Caco-2 (cell line): ENCODE measurements around the gene MB21D2. TPM values are rescaled to one million over a fixed set of nuclear protein-coding genes. Genes with fewer than 3 reads are reported as not detected.

Experiments used
- BruUV-seq: library from RNA; stranded (reverse); fragments of 400-500 nt; replicated peaks from 2 replicates; lab custom pipeline; 2021; lab: Mats Ljungman, UMichigan
- CTCF ChIA-PET: fragments of 300-600 bp; sonication (Branson Sonifier 250); formaldehyde crosslinking; loops from one replicate; lab custom pipeline; 2022; ENCODE audit warnings: antibody characterized with exemption; lab: Charles Lee
- POLR2A ChIA-PET: fragments of 300-600 bp; sonication (Branson Sonifier 250); formaldehyde crosslinking; loops from one replicate; lab custom pipeline; 2022; ENCODE audit warnings: antibody characterized with exemption; lab: Charles Lee
- DNase-seq, 2 experiments: peaks; one replicate each; pipeline versions ENCODE4 v3.0.0 to v3.0.0-alpha.2; 2020 to 2022
- H3K27me3 ChIP-seq: replicated peaks from 2 replicates; pipeline ENCODE4 v1.6.0; 2011; ENCODE audit warnings: low read length; ENCODE audit not compliant: control insufficient read depth, insufficient read depth
- H3K36me3 ChIP-seq: 2 replicates; pipeline ENCODE4 v1.5.1; 2011; ENCODE audit warnings: low read length; ENCODE audit not compliant: control insufficient read depth, insufficient read depth
- H3K4me1 ChIP-seq: fragments of 250-450 bp; sonication (Bioruptor Pico); 2 replicates; pipeline ENCODE4 v1.5.1; 2020; ENCODE audit warnings: mild to moderate bottlenecking
- H3K4me3 ChIP-seq: 2 replicates; pipeline ENCODE4 v1.5.1; 2011; ENCODE audit warnings: low read depth, mild to moderate bottlenecking, control low read depth, low read length
- H3K9me3 ChIP-seq: fragments of 250-450 bp; sonication (Bioruptor Pico); 2 replicates; pipeline ENCODE4 v1.5.1; 2020; ENCODE audit warnings: mild to moderate bottlenecking, moderate library complexity
- H3K27ac Mint-ChIP-seq: one replicate; pipeline ENCODE4 v1.8.0; 2022; ENCODE audit warnings: mixed read lengths; ENCODE audit not compliant: unreplicated experiment
- H3K27me3 Mint-ChIP-seq: one replicate; pipeline ENCODE4 v1.8.0; 2022; ENCODE audit warnings: mixed read lengths; ENCODE audit not compliant: insufficient read depth, unreplicated experiment
- H3K36me3 Mint-ChIP-seq: one replicate; pipeline ENCODE4 v1.8.0; 2022; ENCODE audit warnings: mild to moderate bottlenecking, mixed read lengths; ENCODE audit not compliant: insufficient read depth, unreplicated experiment
- H3K4me1 Mint-ChIP-seq: one replicate; pipeline ENCODE4 v1.8.0; 2022; ENCODE audit warnings: low read depth, mixed read lengths; ENCODE audit not compliant: unreplicated experiment
- H3K4me3 Mint-ChIP-seq: one replicate; pipeline ENCODE4 v1.8.0; 2022; ENCODE audit warnings: mild to moderate bottlenecking, moderate library complexity, mixed read lengths; ENCODE audit not compliant: unreplicated experiment
- H3K9me3 Mint-ChIP-seq: one replicate; pipeline ENCODE4 v1.8.0; 2022; ENCODE audit warnings: mixed read lengths; ENCODE audit not compliant: unreplicated experiment
- CTCF ChIP-seq, 2 experiments: fragments of 200-600 bp in 1 of 2; IDR thresholded peaks; 1 replicate in 1 of 2; 2 replicates in 1 of 2; pipeline versions ENCODE4 v1.5.1 to v1.8.0; 2011 to 2022; ENCODE audit warnings: antibody characterized with exemption in 1 of 2, control low read depth in 1 of 2, inconsistent platforms in 1 of 2, low read depth in 1 of 2, low read length in 1 of 2, mild to moderate bottlenecking in 1 of 2, moderate library complexity in 1 of 2; ENCODE audit not compliant: insufficient read depth in 1 of 2, severe bottlenecking in 1 of 2, unreplicated experiment in 1 of 2
- intact Hi-C: fragments of 100-400 bp; cut with micrococcal nuclease; formaldehyde crosslinking; loops from one replicate; pipeline ENCODE4 v1.10.0; 2022; ENCODE audit not compliant: unreplicated experiment
- total RNA-seq: library from RNA; stranded (reverse); gene quantifications from 2 replicates; pipeline ENCODE4 v1.2.3, GENCODE V29; 2022

Gene MB21D2
- total RNA-seq, 1 experiment from 2014 or later = 11.0 TPM

- Histone ChIP-seq H3K27me3 (no peaks in the 10 kb centered on the region), H3K4me3 (no peak overlapping the region), H3K36me3 (no peaks in the 10 kb centered on the region), H3K9me3 (no peaks in the 10 kb centered on the region), H3K4me1 (no peaks in the 10 kb centered on the region)
- BruUV-seq = no TSS peak
- no peak for TF ChIP-seq CTCF (IDR thresholded peaks at IDR 0.05; ENCODE audit: insufficient read depth in 1 of 2, low read depth in 1 of 2, low read length in 1 of 2, severe bottlenecking in 1 of 2, unreplicated experiment in 1 of 2)
- ChIA-PET POLR2A (no interaction called here), CTCF (no interaction called here)
- no peak for DNase-seq
- H3K36me3 Mint-ChIP-seq = peaks cover 16% of the 10 kb centered on the region
- H3K9me3 Mint-ChIP-seq = peaks cover 6% of the 10 kb centered on the region
- no peak overlapping the region for H3K4me3 Mint-ChIP-seq
- intact Hi-C loops = no loop called here
- H3K27ac Mint-ChIP-seq = no peak overlapping the region
- peaks cover 18% of the 10 kb centered on the region for H3K4me1 Mint-ChIP-seq
- H3K27me3 Mint-ChIP-seq = no peaks in the 10 kb centered on the region
Observed at GRCh38 chr3:192866804-192867203, 50.9 kb downstream of the MB21D2 start.

- H3K36me3 ChIP-seq = no peaks in the 10 kb centered on the region
- H3K4me1 ChIP-seq = no peaks in the 10 kb centered on the region
- no peak for DNase-seq
- no peak for TF ChIP-seq CTCF (IDR thresholded peaks at IDR 0.05; ENCODE audit: insufficient read depth in 1 of 2, low read depth in 1 of 2, low read length in 1 of 2, severe bottlenecking in 1 of 2, unreplicated experiment in 1 of 2)
- peaks cover 11% of the 10 kb centered on the region for H3K4me1 Mint-ChIP-seq
- CTCF ChIA-PET = no interaction called here
- H3K27me3 Mint-ChIP-seq = no peaks in the 10 kb centered on the region
- H3K4me3 Mint-ChIP-seq = no peak overlapping the region
- peaks cover 16% of the 10 kb centered on the region for H3K36me3 Mint-ChIP-seq
- no peaks in the 10 kb centered on the region for H3K27me3 ChIP-seq
- no TSS peak for BruUV-seq
- H3K4me3 ChIP-seq = no peak overlapping the region
- no peaks in the 10 kb centered on the region for H3K9me3 Mint-ChIP-seq
- intact Hi-C loops = no loop called here
- POLR2A ChIA-PET = no interaction called here
- no peak overlapping the region for H3K27ac Mint-ChIP-seq
- H3K9me3 ChIP-seq = no peaks in the 10 kb centered on the region
Observed at GRCh38 chr3:192864941-192865340, 52.7 kb downstream of the MB21D2 start.

- BruUV-seq = no TSS peak
- H3K36me3 ChIP-seq = no peaks in the 10 kb centered on the region
- ChIA-PET POLR2A (no interaction called here), CTCF (no interaction called here)
- no peak for TF ChIP-seq CTCF (IDR thresholded peaks at IDR 0.05; ENCODE audit: insufficient read depth in 1 of 2, low read depth in 1 of 2, low read length in 1 of 2, severe bottlenecking in 1 of 2, unreplicated experiment in 1 of 2)
- H3K9me3 Mint-ChIP-seq = no peaks in the 10 kb centered on the region
- DNase-seq = no peak
- H3K36me3 Mint-ChIP-seq = peaks cover 16% of the 10 kb centered on the region
- no peak overlapping the region for H3K27ac Mint-ChIP-seq
- H3K27me3 Mint-ChIP-seq = no peaks in the 10 kb centered on the region
- no peak overlapping the region for H3K4me3 Mint-ChIP-seq
- intact Hi-C loops = no loop called here
- no peaks in the 10 kb centered on the region for H3K27me3 ChIP-seq
- peaks cover 6% of the 10 kb centered on the region; the same call in 1 of the 2 replicates for H3K4me1 ChIP-seq
- H3K9me3 ChIP-seq = no peaks in the 10 kb centered on the region
- H3K4me3 ChIP-seq = no peak overlapping the region
- peaks cover 22% of the 10 kb centered on the region for H3K4me1 Mint-ChIP-seq
Observed at GRCh38 chr3:192863091-192863420, 54.6 kb downstream of the MB21D2 start.
